HG02884 (cell line): ENCODE results near the gene MGRN1.
"Not testable (repeated sequence)": the region's sequence is repeated elsewhere in the genome, so short reads cannot be mapped to it uniquely, and the experiment has no call there.

Experiments used
- ATAC-seq: cut with Tn5 transposase; IDR thresholded peaks from one replicate; pipeline ENCODE4 v1.9.1; 2021; ENCODE audit warnings: mild to moderate bottlenecking, moderate library complexity; ENCODE audit not compliant: unreplicated experiment

The MGRN1 gene

DNA sequence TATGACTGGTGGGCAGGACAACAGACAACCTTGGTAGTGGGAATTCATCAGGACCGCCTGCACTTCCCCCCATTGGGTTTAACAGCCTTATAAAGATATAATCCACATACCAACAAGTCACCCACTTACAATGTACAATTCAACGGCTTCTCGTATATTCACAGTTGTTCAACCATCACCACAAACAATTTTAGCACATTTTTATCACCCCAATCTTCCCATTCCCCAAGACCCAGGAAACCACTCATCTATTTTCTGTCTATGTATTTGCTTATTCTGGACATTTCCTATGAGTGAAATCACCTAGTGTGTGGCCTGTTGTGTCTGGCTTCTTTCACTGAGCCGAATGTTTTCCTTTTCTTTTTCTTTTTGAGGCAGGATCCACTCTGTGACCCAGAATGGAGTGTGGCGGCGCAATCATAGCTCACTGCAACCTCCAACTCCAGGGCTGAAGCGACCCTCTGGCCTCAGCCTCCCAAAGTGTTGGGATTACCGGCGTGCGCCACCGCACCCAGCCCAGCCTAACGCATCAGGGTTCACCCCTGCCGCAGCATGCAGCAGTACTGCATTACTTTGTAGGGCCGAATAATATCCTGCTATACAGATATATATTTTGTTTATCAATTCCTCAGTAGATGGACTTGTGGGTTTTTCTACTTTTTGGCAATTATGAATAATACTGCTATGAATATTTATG, 98.6 kb downstream of the MGRN1 start:
- no peak for ATAC-seq

DNA sequence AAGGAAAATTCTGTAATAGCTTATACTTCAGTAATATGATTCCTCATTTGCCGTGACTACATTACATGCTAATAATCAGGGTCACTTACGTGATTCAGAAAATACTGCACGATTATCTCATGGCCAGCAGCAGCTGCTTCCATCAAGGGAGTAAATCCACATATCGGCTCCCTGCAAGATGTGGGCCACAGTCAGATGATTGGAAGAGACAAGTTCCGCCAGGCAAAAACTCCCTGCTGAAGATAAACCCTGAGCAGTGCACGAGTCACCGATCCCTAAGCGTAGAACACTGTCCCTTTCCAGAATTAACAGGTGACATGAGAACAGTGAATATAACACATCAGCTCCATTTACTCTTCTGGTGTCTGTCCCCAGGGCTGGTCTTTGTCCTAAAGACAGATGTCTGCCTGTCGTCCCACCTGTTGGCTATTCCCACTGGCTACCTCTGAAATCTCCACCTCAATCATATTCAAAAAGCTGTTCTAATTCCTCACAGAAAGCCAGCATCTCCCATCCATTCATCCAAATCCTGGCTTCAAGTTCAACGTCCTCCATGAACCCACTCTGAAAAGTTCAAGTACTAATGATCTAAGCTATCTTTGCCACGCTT, 100.1 kb downstream of the MGRN1 start:
- no peak for ATAC-seq

DNA sequence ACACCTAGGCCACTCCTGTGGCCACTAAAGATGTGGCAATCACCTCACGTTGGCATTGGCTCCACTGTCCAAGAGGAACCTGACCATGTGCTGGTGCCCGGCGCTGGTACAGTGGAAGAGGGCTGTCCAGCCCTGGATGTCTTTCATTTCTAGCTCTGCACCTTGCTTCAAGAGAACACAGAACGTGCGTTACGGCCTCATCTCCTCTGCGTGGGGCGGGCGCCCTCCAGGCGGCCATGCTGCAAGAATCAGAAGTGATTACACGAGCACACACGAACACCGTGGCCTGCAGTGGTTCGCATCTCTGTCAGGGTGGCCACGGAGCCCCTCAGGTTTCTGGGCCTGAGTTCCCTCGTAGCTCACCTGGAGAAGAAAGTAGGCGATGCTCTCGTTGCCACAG, 102.0 kb downstream of the MGRN1 start:
- no peak for ATAC-seq

DNA sequence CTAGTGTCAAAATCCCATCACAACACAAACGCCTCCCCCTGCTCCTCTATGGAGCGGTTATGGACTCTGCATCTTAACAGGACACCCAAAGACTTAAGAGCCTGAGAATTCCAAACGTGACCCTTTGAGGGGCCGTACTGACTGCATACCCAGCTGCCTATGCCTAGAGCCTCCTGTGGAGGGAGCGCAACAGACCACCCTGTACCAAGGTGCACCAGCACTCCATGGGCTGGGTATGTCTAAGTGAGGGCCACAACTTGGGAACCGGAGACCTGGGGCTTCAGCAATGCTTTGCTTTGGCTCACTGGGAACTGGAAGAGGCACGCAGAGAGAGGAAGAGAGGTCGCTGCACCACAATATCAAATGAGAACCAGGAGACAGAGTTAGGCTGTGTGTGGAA, 104.0 kb downstream of the MGRN1 start:
- no peak for ATAC-seq

DNA sequence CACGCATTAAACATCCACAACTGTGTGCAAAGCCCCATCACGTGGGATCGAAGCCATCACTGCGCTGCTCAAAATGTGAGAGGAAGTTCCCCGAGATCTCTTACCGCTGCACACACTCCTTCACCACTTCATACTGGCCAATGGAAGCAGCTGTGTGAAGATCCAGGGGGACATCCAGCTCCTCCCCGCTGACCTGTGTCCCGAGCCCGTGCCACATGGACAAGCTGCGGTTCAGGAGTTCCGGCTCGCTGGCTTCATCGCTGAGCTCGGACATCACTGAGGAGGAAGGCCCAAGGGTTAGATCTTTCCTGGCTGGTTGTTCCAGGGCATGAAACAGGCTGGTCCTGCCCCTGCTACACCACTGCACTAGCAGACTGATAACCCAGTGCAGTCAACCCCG, 105.2 kb downstream of the MGRN1 start:
- no peak for ATAC-seq

DNA sequence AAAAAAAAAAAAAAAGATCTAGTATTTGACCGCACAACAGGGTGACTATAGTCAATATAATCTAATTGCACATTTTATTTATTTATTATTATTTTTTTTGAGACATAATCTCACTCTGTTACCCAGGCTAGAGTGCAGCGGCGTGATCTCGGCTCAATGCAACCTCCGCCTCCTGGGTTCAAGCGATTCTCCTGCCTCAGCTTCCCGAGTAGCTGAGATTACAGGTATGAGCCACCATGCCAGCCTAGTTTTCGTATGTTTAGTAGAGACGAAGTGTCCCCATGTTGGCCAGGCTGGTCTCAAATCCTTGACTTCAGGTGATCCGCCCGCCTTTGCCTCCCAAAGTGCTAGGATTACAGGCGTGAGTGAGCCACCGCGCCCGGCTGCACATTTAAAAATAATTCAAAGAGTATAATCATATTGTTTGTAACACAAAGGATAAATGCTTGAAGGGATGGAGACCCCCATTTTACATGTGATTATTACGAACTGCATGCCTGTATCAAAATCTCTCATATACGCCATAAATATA, 108.7 kb downstream of the MGRN1 start:
- ATAC-seq, result no peak

DNA sequence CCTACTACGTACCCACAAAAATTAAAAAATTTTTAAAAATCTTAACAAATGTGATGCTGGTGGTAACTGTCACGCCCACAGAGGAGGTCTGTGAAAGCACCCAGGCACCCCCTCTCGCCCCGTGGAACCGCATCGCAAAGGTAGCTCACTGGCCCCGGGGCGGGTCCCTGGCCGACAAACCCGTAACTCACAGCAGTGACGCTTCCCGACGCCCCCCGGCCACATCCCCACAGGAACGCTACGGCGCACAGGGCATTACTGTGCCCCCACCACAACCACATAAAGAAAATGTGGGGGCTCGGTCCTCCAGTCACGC, 109.1 kb downstream of the MGRN1 start:
- peak; percentile 2 for ATAC-seq

DNA sequence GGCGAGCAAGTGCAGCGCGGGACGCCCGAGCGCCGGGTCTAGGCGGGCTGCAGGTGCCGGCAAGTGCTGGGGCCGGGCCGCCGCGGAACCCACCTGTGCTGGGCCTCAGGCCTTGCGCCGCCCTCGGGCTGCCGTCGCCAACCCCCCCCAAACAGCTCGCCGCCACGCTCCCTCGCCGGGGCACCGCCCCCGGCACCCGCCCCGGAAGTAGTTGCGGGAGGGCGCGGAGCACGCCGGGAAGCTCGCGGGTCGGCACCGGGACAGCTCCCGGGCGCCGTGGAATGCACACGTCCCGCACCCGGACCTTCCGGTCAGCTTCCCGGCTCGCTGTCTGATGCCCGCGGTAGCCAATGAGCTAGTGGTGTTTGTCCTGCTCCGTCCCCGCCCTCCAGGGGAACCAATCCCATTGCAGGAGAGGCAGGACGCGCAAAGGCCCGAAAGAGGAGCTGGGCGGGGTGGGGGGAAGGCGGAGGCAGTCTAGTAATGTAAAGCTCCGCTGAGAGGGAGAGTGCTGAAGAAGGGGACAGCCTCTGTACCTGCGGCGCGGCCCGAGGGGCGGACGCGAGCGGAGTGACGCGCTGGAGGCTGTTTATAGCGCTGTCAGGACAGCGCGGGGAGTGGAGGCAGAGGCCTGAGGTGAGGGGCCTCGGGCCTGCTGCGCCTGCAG, 109.6 kb downstream of the MGRN1 start, which contains the start of the genes ANKS3 and DNAAF8:
TSS of gene ANKS3 (minus strand) at position 209 of the 667 bp plus-strand sequence. CDS start 4,122 bp downstream, outside the sequence.
TSS of gene DNAAF8 (plus strand) at position 475 of the 667 bp plus-strand sequence. CDS start 1,978 bp downstream, outside the sequence.
- ATAC-seq, result peak; percentile 68

GRCh38 chr16:4734730-4735535, 110.3 kb downstream of the MGRN1 start:
- ATAC-seq, result peak; percentile 66

DNA sequence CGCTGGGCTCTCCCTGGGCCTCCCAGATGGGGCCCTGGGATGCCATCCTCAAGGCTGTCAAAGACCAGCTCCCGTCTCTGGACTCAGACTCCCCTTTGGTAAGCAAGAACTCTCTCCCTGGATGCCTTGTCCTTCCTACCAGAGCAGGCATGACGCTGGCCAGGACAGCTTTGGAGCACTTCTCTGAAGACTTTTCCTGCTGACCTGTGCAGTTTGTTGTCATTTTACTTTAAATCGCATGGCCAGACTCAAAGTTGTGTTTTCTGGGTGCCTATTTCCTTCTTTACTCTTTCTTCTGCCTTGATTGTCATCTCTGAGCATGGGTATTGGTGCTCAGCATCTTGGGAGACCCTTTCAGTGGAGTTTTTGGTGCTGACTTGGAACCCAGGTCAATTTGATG, 111.9 kb downstream of the MGRN1 start:
- ATAC-seq, result no peak

DNA sequence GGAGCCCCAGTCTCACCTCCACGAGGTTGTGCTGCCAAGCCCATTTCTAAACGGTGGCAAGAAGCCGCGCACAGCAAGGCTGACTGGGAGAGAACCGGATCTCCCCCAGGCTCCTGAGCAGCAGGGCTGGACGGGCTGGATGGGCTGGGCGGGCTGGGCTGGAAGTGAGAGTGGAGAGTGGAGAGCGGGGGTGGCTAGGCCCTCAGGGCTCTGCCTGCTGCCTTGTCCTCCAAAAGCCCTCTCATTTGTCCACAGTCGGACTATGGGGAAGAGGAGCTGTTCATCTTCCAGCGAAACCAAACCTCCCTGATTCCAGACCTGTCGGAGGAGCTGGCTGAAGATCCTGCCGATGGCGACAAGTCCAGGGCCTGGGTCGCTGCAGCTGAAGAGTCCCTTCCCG, 112.9 kb downstream of the MGRN1 start:
- no peak for ATAC-seq

- not testable (repeated sequence) for ATAC-seq
Observed at GRCh38 chr16:4738370-4738769, 113.7 kb downstream of the MGRN1 start.
